ENCODE measurements around the gene LOXHD1.

DNA sequence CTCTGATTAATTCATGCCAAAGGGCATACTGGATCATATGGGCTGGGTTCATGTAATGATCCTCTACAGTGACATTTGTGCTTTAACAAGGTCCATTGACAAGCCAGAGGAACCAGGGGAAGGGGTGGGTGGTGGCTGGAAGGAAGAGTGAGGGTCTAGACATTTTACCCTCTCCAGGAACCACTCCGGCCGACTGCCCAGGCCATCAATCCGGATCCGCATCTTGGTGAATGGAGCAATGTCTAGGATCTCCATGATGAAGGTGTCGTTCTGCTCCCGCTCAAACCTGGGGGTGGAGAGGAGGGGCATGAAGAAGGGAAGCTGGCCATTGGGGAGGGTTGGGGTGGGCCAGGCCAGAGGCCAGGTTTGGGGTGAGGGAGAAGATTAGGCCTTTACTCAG is 147.5 kb downstream of the LOXHD1 start:
- TF ChIP-seq, protein P1, sequence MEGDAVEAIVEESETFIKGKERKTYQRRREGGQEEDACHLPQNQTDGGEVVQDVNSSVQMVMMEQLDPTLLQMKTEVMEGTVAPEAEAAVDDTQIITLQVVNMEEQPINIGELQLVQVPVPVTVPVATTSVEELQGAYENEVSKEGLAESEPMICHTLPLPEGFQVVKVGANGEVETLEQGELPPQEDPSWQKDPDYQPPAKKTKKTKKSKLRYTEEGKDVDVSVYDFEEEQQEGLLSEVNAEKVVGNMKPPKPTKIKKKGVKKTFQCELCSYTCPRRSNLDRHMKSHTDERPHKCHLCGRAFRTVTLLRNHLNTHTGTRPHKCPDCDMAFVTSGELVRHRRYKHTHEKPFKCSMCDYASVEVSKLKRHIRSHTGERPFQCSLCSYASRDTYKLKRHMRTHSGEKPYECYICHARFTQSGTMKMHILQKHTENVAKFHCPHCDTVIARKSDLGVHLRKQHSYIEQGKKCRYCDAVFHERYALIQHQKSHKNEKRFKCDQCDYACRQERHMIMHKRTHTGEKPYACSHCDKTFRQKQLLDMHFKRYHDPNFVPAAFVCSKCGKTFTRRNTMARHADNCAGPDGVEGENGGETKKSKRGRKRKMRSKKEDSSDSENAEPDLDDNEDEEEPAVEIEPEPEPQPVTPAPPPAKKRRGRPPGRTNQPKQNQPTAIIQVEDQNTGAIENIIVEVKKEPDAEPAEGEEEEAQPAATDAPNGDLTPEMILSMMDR (IDR thresholded peaks at IDR 0.05; ENCODE audit: low read depth, low read length): no peak
- no peak for TF ChIP-seq POLR2A (IDR thresholded peaks at IDR 0.05; ENCODE audit: extremely low read depth, insufficient read length)
- TF ChIP-seq MYC (IDR thresholded peaks at IDR 0.05; ENCODE audit: low read depth, low read length): no peak
